Measurements from ENCODE around the gene BOD1. TPM values are rescaled to one million over a fixed set of nuclear protein-coding genes. Genes with fewer than 3 reads are reported as not detected.

The BOD1 gene
- total RNA-seq, 1 donor from 2014 or later = 61.3 TPM

GRCh38 chr5:173575985-173576384 lies 40.5 kb downstream of the BOD1 start:
- DNase-seq = no peak

GRCh38 chr5:173574983-173575382 lies 41.5 kb downstream of the BOD1 start:
- DNase-seq = no peak

GRCh38 chr5:173573126-173573960 lies 43.1 kb downstream of the BOD1 start:
- peak; percentile 81 for DNase-seq

- DNase-seq = no peak
Measured at GRCh38 chr5:173572431-173573125, 43.9 kb downstream of the BOD1 start.

GRCh38 chr5:173570321-173571090 lies 45.9 kb downstream of the BOD1 start:
- no peak for DNase-seq

- no peak for DNase-seq
Measured at GRCh38 chr5:173568703-173569102, 47.7 kb downstream of the BOD1 start.

- DNase-seq = no peak
Measured at GRCh38 chr5:173568128-173568527, 48.3 kb downstream of the BOD1 start.

GRCh38 chr5:173567548-173567947 lies 48.9 kb downstream of the BOD1 start:
- peak; percentile 24 for DNase-seq

- no peak for DNase-seq
Measured at GRCh38 chr5:173565491-173566072, 50.9 kb downstream of the BOD1 start.

GRCh38 chr5:173564106-173564505 lies 52.3 kb downstream of the BOD1 start:
- no peak for DNase-seq

- DNase-seq = no peak
Measured at GRCh38 chr5:173563246-173563645, 53.2 kb downstream of the BOD1 start.

GRCh38 chr5:173562451-173562850 lies 54.0 kb downstream of the BOD1 start:
- no peak for DNase-seq
